Muscle of back (tissue), 11 donors: ENCODE results near the gene NRXN3. TPM values are rescaled to one million over a fixed set of nuclear protein-coding genes. Genes with fewer than 3 reads are reported as not detected.

Experiments used
- DNase-seq, 3 donors: peaks; one replicate each; pipeline versions ENCODE4 v3.0.0 to v3.0.0-alpha.2; 2013
- polyA plus RNA-seq, 10 donors: library from polyadenylated mRNA; unstranded; fragments of 120-200 nt; gene quantifications; one replicate each; pipeline ENCODE4 v1.2.1, GENCODE V29; 2013; ENCODE audit not compliant: insufficient read length in 10 of 10

The NRXN3 gene
- polyA plus RNA-seq, 10 donors, result 0.39 to 2.5 (median 0.84) TPM

DNA sequence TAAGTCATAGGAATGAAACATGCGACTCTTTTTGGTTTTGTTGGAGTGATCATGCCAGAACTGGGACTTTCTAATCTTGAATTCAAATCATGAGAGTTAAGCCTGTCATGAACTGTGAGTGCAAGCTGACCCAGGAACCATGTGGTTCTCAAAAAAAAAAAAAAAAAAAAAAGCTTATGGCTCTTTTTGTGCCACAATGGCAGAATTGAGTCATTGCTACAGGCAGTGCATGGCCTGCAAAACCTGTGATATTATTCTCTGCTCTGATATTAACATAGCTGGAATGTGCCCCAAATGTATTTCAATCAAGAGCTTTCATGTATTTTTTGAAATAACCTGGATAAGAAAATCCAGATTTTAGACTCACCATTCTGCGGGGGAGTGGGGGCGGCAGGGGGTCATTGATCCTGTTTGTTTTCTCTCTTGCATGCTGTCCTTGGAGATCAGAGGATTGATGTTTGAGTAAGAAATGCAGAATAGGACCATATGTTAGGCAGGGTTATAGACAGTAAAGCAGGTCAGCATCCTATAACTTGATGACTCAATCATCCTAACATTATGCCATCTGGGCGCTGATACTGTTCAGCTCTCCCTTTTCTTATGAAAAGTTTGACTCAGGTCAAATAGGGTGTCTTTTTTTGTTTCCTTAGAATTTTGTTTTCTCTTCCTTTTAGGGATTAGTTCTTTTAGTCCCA, 1243.7 kb downstream of the NRXN3 start:
- no peak for DNase-seq

DNA sequence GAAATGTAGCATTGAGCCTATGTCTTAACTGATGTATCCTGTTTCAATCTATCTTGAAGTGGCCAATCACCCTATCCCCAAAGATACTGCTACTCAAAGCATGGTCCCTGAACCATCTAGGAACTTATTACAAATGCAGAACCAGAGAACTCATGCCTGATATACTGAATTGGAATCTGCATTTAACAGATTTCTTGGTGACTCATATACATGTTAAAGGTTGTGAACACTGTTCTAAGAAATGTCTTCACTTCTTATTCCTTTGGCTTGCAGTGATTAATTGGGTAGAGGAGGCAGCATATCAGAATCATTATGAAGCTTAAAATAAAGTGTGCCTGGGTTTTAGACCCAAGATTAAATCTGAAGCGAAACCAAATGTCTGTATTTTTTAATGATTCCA, 1245.6 kb downstream of the NRXN3 start:
- DNase-seq, result no peak

DNA sequence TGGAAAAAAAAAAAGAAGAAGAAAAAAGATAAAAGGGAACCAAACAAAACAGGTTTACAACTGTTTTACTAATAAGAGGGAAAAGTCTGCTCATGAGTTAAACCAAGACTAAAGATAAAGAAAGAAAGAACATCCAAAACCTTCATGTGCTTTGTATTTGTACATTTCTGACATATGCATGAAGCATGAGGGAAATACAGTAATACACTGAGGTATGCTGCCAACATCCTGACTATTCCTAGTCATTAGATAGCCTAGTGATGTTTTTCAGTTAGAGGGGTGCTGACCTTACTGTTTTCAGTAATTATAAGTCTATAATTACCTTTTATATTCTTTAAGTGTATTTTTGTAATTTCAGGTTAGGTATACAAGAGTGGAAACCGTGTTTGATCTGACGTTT, 1247.8 kb downstream of the NRXN3 start:
- DNase-seq, result no peak

DNA sequence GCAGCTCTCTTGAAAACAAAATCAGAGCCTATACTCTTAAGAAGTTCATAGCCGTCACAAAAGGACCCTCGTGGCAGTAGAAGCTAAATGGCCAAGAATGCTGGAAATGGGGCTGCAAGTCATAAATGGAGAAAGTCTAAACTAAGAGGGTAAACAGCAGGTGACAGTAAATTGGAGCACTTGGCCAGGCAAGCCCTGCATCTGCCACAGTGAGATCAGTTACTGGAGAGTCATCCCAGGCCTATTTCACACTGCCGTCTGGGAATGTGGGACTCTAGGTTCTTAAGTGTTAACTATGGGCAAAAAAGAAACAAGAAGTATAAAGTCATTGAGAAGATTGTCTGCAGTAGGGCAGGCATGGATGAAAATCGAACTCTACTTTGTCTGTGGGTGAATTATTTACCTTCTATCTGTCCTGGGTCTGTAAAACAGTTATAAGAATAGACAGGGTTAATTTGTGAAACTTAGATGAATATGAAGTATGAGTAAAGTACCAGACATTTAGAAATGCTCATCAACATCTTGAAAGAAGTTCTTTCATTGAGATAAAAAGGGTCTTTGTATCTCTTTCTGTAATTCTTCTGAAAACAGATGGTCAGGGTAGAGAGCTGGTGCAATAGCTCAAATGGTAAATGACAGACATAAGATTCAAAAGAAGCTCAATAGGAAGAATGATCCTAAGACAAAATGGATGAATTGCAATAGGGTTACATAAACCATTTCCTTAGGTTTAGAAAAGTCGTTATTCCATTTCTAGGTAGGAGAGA, 1248.7 kb downstream of the NRXN3 start:
- no peak for DNase-seq

DNA sequence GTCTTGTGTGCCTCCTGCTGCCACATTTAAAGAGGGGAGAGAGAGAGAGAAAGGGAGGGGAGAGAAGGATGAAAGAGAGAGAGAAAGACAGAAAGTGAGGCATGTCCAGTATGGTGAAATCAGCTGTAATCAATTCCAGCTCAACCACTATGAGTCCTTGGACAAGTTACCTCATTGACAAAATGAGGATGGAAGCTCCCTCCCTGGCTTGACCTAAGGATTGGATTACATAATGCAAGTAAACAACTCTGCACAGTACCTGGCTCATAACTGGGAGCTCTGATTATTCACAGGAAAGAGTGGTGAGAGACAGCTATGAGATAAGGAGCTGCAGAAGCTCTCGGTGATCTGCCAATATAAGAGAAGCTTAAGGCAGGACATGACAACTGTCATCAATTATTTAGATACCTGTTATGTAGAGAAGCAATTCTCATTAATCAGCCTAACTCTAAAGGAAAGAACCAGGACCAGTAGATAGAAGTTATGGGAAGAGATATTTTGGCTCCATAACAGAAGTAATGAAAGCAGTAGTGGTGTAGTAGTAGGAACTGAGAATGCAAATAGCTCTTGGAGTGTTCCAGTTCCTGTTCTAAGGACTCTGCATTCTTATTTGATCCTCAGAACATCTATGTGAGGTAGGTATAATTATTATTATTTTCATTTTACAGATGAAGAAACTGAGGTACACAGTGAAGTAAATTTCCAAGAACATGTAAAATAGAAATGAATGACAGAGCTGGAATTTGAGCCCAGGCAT, 1249.6 kb downstream of the NRXN3 start:
- no peak for DNase-seq

DNA sequence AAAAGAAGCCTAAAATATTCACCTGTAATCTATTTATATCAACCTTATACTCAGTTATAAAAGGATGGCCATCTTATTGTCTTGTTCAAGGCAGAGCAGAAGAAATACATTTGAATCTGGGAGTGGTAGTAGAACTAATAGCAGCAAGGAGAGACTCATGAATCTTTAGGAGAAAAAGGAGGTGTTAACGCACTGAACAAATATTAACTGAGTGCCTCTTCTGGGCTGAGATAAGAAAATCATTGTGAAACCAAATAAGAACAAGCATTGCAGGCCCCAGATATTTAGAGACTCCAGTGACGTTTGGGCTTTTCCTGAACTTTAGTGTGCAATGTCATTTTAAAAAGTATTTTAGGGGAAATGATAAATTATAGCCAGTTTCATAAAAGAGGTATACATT, 1250.6 kb downstream of the NRXN3 start:
- no peak for DNase-seq

DNA sequence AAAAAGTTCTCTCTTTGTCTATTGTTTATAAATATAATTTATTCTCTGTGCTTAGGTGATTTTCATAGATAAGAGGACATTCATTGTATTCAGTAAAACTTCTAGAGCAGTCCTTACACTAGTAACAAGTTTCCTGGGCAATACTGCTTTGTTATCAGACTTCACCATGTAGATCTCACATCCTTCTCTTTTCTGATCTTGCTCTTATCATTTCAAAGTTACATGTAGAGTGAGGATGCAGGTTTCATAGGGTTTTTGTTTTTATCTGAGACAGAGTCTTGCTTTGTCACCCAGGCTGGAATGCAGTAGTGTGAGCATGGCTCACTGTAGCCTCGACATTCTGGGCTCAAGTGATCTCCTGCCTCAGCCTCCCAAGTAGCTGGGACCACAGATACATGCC, 1251.6 kb downstream of the NRXN3 start:
- DNase-seq, result no peak

DNA sequence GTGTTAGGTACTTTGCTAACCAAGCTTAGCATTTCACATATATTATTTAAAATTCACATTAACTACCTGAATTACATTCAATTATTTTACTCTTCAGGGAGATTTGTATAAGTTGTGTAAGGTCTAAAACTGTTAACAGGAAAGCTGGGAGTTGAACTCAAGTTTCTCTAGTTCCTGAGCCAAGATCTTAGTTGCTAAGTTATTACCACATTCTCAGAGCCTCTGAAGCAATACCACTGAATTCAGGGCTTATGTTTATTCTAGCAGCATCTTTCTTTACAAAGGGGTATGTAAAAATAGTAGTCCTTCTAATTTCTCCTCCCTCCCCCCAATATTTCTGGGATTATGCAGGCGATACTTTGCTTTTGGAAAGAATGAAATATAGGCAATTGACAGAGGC, 1254.3 kb downstream of the NRXN3 start:
- no peak for DNase-seq

DNA sequence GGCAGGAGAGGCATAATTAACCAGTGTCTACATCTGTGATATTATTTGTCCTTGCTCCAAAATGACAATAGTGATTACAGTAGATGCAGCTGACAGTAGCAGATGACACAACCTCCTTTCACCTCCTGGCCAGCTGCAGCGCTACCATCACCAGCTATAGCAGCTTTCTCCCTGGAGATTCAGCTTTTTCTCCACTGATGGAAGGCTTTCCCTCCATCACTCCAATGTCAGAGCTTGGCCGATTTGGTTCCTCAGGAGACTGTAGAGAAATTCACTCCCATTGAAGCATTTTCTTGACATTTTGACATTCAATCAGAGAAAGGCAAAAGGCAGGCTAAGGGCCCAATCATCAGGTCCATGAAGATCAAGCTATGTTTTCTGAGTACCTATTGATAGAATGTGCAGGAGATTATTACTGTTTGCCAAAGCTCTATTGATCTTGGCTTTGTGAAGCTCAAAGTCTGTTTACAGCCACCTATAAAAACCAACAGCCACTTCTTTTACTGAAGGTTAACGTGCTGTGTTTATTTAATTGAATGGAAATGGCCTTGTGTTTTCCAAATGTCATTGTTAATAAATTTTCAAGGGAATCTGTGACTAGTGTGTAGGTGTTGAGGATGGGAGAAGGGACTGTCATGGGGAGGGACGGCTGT, 1256.1 kb downstream of the NRXN3 start:
- DNase-seq, result no peak

DNA sequence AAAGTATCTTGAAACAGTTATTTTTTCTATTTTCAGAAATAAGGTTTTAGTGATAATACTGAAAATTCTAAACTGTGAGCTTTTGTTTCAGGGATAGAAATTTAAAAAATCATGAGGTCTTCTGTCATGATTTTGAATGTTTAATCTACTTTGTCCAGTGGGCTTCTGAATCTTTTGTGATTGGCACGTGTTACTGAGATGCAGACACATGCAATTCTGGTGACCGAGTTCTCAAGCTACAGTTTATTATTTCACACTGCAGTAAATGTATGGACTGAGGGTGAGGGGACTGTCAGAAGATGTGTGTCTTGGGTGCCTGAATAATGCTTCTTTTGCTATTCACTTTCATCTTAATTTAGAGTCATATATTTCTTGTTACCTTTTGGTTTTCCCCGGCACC, 1262.5 kb downstream of the NRXN3 start:
- DNase-seq, result no peak

DNA sequence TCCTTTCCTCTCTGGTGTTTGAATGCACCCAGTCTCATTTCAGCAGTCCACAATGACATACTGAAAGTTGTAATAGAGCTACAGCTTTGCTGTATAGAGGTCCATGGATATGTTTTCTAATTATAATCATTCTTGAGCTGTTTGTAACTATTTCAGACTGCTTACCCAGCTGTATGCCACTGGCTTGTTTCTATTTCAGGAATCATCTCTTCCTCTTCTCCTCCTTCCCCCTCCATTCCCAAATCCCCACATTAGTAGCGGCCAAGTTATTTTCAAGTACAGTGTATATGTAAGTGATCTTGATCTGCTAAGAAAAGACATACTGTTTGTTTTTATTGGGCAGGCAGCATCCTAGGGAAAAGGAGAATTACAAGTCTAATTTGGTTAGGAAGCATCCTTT, 1266.2 kb downstream of the NRXN3 start:
- DNase-seq, result no peak

DNA sequence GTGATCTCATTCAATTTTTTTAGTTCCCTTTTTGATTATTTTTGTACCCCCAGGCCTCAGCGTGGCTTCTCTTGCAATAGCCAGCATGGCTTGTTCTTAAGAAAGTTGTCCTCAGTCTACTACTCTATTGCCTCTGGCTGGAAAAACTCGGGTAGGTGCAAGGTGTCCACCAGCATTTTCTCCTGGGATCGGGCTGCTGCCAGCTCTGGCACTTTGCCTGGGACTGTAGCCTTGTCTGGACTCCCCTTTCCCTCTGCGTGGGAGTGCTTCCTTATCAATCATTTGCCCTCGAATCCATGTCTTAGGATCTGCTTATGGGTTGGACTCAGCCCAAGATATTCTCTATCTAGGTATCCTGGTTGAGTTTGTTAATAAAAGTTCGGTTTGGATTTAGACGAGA, 1267.8 kb downstream of the NRXN3 start:
- no peak for DNase-seq

DNA sequence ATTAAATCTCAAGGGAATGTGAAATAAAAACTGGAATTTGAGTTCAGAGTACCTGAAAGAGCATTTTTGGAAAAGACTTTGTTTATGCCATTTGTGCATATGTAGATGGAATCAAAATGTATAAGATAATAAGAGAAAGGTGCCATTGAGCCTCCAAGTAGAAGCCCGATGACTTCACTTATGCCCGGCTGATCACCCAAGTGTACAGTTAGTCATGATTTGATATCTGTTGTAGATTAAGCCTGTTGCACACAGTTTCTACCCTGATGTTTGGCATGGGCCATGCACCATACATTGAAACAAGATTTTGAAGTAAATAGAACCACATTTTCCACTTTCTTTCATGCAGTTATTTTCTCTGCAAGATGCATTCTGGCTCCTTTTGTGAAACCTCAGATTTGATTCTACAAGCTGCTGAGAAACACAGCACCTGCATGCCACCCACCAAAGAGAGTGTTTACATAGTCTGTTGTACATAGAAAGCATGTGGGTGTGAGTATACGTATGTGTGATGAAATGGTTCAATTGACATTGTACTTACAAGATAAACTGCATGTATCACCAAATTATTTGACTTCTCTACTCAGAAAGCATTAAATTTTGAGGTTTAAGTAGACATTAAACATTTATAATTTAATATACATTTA, 1268.6 kb downstream of the NRXN3 start:
- no peak for DNase-seq

DNA sequence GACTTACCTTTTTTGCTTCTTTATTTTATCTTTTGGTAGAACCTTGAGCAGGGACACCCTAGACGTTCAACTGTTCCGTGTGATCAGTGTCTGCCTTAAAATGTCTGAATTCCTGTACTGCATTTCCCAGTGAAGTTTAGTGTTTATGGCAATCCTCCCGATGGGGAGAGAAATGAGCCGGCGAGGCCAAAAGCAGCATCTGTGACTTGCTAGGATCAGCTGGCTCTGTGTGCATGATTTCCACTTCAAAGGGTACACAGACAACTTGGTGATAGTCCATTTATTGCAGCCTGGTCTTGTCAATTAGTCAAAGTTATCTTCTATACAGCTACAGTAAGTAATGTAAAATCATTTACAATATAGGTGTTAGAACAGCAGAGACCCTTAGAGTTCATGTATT, 1272.6 kb downstream of the NRXN3 start:
- DNase-seq, result peak in 2 of 3 donors; percentile 16 to 32

DNA sequence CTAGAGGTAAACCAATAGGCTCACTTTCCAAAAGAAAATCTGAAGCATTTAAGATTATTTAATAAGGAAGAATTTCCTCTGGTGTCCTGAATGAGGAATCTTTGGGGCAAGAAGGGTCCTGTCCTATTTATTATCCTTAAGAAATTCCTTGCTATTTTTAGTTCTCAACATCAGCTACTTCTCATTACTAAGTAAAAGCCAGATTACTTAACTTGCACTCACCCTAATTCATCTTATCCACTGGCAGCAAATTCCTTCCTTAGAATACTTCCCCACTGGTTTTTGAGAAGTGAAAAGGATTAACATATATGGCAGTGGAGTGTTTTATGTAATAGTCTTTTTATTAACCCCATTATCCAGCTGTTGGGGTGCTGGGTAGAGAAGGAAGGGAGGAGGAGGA, 1273.4 kb downstream of the NRXN3 start:
- no peak for DNase-seq

DNA sequence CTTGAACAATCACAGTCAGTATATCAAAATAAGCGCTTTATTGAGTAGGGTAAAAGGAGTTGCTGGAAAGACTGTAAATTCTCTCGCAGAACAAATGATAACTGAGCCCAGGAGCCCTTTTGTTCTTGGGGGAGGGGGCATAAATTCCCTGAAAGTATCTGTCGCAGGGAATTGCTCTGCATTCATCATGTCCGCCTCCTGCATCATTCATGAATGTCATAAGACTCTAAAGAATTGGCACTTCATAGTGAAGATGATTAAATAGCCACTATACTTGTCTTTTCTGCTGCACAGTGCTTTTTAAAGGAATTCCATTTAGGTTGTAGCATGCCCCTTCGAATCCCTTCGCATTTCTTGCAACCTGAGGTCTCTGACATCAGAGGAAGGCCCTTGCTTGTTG, 1278.8 kb downstream of the NRXN3 start:
- no peak for DNase-seq

DNA sequence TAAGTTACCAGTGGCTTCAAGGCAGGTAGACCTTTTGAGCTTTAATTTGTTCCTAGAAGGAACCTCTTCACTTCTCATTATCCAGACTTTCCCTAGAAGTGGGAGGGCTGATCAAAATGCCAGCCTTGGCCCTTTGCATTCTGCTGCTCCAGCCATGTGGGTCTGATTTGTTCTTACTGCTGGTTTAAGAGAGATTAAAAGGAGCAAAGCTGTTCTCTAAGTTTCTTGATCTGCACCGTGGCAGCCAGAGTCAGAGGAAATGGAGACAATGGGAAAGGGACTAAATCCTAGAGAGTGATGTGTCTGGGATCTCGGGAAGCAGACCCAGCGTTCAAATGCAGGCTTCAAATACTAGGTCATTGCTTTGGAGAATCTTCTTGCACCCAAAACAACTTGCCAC, 1281.4 kb downstream of the NRXN3 start:
- no peak for DNase-seq

DNA sequence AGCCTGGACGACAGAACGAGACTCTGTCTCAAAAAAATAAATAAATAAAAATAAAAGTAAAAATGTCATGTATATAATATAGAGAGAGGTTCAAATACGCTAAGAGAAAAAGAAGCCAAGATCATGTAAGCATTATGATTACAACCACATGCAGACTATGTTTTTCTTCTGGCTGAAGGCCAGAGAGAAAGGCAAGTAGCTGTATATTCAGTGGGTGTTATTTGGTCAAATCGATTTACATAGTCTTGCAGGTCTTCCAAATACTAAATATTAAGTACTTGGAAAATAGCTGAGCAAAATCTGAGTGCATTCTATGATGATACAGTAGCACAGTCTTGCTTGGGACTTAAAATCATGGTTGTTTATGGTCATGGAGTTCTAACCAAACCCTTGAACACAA, 1283.1 kb downstream of the NRXN3 start:
- DNase-seq, result peak in 2 of 3 donors; percentile 10 to 37

DNA sequence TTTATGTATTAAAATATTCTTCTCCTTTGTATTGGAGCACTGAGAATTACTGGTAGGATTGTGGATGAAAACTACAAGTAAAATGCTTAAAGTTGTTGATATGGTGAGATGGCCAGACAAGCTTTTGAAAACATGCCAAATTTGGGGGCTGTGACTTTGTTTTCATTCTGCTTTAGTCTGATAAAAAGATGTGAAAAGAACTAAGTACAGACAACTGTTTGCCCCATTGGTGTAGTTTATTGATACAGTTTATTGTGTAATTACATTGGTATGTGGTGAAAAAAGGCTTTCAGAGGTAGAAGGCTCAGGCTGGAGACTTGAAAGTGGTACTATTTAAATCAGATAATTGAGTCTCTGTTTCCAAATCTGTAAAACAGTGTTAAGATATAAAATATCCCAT, 1294.3 kb downstream of the NRXN3 start:
- DNase-seq, result no peak

DNA sequence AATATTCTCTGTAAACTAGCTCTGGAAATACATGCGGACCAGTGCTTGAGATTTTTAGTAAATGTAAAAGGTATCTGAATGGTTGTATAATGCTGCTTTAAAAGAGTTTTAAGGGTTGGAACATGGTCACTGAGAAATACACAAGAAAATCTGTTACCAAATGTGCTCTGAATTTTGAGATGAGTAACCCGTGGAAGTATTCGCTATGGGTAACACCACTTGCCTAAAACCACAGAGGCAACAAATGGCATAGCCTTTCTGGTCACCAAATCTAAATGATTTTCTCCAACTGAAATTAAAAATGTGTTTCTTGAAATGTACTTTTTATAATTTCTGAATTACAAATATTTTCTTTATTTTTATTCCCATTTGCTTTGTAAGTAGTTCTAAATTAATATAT, 1295.5 kb downstream of the NRXN3 start:
- DNase-seq, result no peak

DNA sequence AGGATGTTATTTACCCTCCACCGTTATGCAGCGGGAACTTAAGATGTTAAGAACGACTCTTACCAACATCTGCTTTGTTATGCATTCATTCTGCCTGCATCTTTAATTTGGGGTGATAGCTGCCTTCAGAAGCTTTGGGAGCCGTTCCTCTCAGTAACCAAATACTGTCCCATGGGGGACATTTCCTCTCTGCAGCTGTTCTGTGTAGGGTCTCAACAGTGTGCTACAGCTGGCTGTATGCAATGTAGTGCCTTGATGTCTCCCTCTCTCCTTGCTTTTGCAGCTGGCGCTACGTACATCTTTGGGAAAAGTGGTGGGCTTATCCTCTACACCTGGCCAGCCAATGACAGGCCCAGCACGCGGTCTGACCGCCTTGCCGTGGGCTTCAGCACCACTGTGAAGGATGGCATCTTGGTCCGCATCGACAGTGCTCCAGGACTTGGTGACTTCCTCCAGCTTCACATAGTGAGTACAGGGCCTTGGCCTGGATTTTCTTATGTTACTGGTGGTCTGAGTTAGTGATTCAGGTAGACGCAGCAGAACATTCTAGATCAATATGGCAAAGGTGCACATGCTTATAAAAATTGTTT, 1296.9 kb downstream of the NRXN3 start:
- peak in 1 of 3 donors; percentile 17 for DNase-seq
